Stimulated activated CD4-positive, alpha-beta T cell treated with anti-CD3 and anti-CD28 coated beads, Interleukin-2, amount 100 ng/mL, for 4 hours (primary cell): ENCODE results near the gene PDE3A.
"Not testable (repeated sequence)": the region's sequence is repeated elsewhere in the genome, so short reads cannot be mapped to it uniquely, and the experiment has no call there.

Experiments
- DNase-seq: peaks from one replicate; pipeline ENCODE4 v3.0.0-alpha.2; 2020; ENCODE audit warnings: low read depth

PDE3A gene

GRCh38 chr12:20368114-20368650 lies at the start of gene PDE3A:
Gene PDE3A (plus strand): TSS chr12:20368537. CDS start chr12:20369285, 748 bp downstream.
- no peak for DNase-seq

- no peak for DNase-seq
Observed at GRCh38 chr12:20319366-20319765, 49.0 kb upstream of the PDE3A start.

GRCh38 chr12:20320552-20320951 lies 47.8 kb upstream of the PDE3A start:
- no peak for DNase-seq

- DNase-seq: not testable (repeated sequence)
Observed at GRCh38 chr12:20330826-20331505, 37.4 kb upstream of the PDE3A start.

GRCh38 chr12:20339060-20339459 lies 29.3 kb upstream of the PDE3A start:
- DNase-seq: no peak

GRCh38 chr12:20342111-20342510 lies 26.2 kb upstream of the PDE3A start:
- no peak for DNase-seq

- no peak for DNase-seq
Observed at GRCh38 chr12:20345866-20346265, 22.5 kb upstream of the PDE3A start.

GRCh38 chr12:20350026-20350425 lies 18.3 kb upstream of the PDE3A start:
- DNase-seq: no peak

GRCh38 chr12:20350495-20350894 lies 17.8 kb upstream of the PDE3A start:
- DNase-seq: no peak

- DNase-seq: no peak
Observed at GRCh38 chr12:20351406-20351805, 16.9 kb upstream of the PDE3A start.

GRCh38 chr12:20356048-20356447 lies 12.3 kb upstream of the PDE3A start:
- no peak for DNase-seq

- no peak for DNase-seq
Observed at GRCh38 chr12:20360407-20360806, 7.9 kb upstream of the PDE3A start.

- no peak for DNase-seq
Observed at GRCh38 chr12:20361416-20361815, 6.9 kb upstream of the PDE3A start.

- no peak for DNase-seq
Observed at GRCh38 chr12:20364501-20364900, 3.8 kb upstream of the PDE3A start.

- no peak for DNase-seq
Observed at GRCh38 chr12:20366776-20367409, 1.4 kb upstream of the PDE3A start.

- no peak for DNase-seq
Observed at GRCh38 chr12:20367583-20368113, 689 bp upstream of the PDE3A start.

GRCh38 chr12:20368651-20369304 lies 441 bp downstream of the PDE3A start:
- DNase-seq: no peak

GRCh38 chr12:20369305-20370013 lies 1.1 kb downstream of the PDE3A start:
- no peak for DNase-seq

GRCh38 chr12:20370014-20370386 lies 1.7 kb downstream of the PDE3A start:
- DNase-seq: no peak

GRCh38 chr12:20370866-20371519 lies 2.7 kb downstream of the PDE3A start:
- DNase-seq: no peak

GRCh38 chr12:20372326-20373096 lies 4.2 kb downstream of the PDE3A start:
- no peak for DNase-seq
